Ureter (tissue), 1 donor: ENCODE measurements around the gene C11orf21. TPM values are rescaled to one million over a fixed set of nuclear protein-coding genes. Genes with fewer than 3 reads are reported as not detected.
"Not testable (repeated sequence)": the region's sequence is repeated elsewhere in the genome, so short reads cannot be mapped to it uniquely, and the experiment has no call there.

ENCODE experiments used
- DNase-seq: peaks from one replicate; pipeline ENCODE4 v3.0.0-alpha.2; 2020; ENCODE audit warnings: low spot score
- total RNA-seq: library from RNA; stranded (reverse); gene quantifications from one replicate; pipeline ENCODE4 v1.2.4, GENCODE V29; 2023
- donor health status: DM: yes; HTN: yes; CAD: no.

C11orf21 gene
- 2.3 TPM for total RNA-seq

GRCh38 chr11:2301631-2302305 is at the start of gene C11orf21, which contains the start of gene TSPAN32:
C11orf21 (minus strand) TSS chr11:2301918; CDS start chr11:2301808, 110 bp downstream.
TSPAN32 (plus strand) TSS chr11:2302013; CDS start chr11:2302150, 137 bp downstream.
- no peak for DNase-seq

- no peak for DNase-seq
Measured at GRCh38 chr11:2348986-2349385, 47.3 kb upstream of the C11orf21 start.

GRCh38 chr11:2347308-2347830 is 45.7 kb upstream of the C11orf21 start:
- DNase-seq, result no peak

GRCh38 chr11:2346586-2347307 is 45.0 kb upstream of the C11orf21 start:
- DNase-seq, result no peak

- no peak for DNase-seq
Measured at GRCh38 chr11:2346014-2346413, 44.3 kb upstream of the C11orf21 start.

GRCh38 chr11:2345050-2345449 is 43.3 kb upstream of the C11orf21 start:
- DNase-seq, result no peak

- no peak for DNase-seq
Measured at GRCh38 chr11:2343502-2343901, 41.8 kb upstream of the C11orf21 start.

- no peak for DNase-seq
Measured at GRCh38 chr11:2342981-2343380, 41.3 kb upstream of the C11orf21 start.

- no peak for DNase-seq
Measured at GRCh38 chr11:2342557-2342956, 40.8 kb upstream of the C11orf21 start.

- not testable (repeated sequence) for DNase-seq
Measured at GRCh38 chr11:2338760-2339159, 37.0 kb upstream of the C11orf21 start.

- not testable (repeated sequence) for DNase-seq
Measured at GRCh38 chr11:2335286-2335685, 33.6 kb upstream of the C11orf21 start.

- not testable (repeated sequence) for DNase-seq
Measured at GRCh38 chr11:2333486-2334205, 31.9 kb upstream of the C11orf21 start.

- not testable (repeated sequence) for DNase-seq
Measured at GRCh38 chr11:2332569-2332968, 30.9 kb upstream of the C11orf21 start.

GRCh38 chr11:2331404-2331803 is 29.7 kb upstream of the C11orf21 start:
- DNase-seq, result no peak

GRCh38 chr11:2330696-2331095 is 29.0 kb upstream of the C11orf21 start:
- DNase-seq, result no peak

GRCh38 chr11:2329551-2329950 is 27.8 kb upstream of the C11orf21 start:
- DNase-seq, result no peak

GRCh38 chr11:2328656-2329354 is 27.1 kb upstream of the C11orf21 start:
- DNase-seq, result no peak

- no peak for DNase-seq
Measured at GRCh38 chr11:2328021-2328420, 26.3 kb upstream of the C11orf21 start.

- DNase-seq, result no peak
Measured at GRCh38 chr11:2327032-2327431, 25.3 kb upstream of the C11orf21 start.

GRCh38 chr11:2325719-2326118 is 24.0 kb upstream of the C11orf21 start:
- peak; percentile 57 for DNase-seq

- DNase-seq, result no peak
Measured at GRCh38 chr11:2325123-2325522, 23.4 kb upstream of the C11orf21 start.

GRCh38 chr11:2321311-2321683 is 19.6 kb upstream of the C11orf21 start:
- no peak for DNase-seq
